PC-3 (cell line): ENCODE results near the gene TBX5. TPM values are rescaled to one million over a fixed set of nuclear protein-coding genes. Genes with fewer than 3 reads are reported as not detected.

Source experiments
- ATAC-seq: fragments of 200-7000 bp; cut with Tn5 transposase; 2 replicates; pipeline ENCODE4 v1.9.1; 2020; ENCODE audit warnings: mild to moderate bottlenecking, moderate library complexity
- BruUV-seq: library from RNA; stranded (reverse); fragments of 400-500 nt; replicated peaks from 2 replicates; lab custom pipeline; 2021; lab: Mats Ljungman, UMichigan
- CTCF ChIA-PET: fragments of 300-600 bp; sonication (Branson Sonifier 250); formaldehyde crosslinking; loops from one replicate; lab custom pipeline; 2022; ENCODE audit warnings: antibody characterized with exemption; lab: Charles Lee
- POLR2A ChIA-PET: fragments of 300-600 bp; sonication (Branson Sonifier 250); formaldehyde crosslinking; loops from one replicate; lab custom pipeline; 2022; ENCODE audit warnings: antibody characterized with exemption; ENCODE audit not compliant: unreplicated experiment; lab: Charles Lee
- DNase-seq: peaks from one replicate; pipeline ENCODE4 v3.0.0-alpha.2; 2015
- H2AFZ ChIP-seq: fragments of 300-600 bp; sonication (generic); 2 replicates; pipeline ENCODE4 v1.6.0; 2016; ENCODE audit warnings: antibody characterized with exemption, low read length
- H3F3A ChIP-seq: fragments of 300-600 bp; sonication (generic); one replicate; pipeline ENCODE4 v1.6.0; 2017; ENCODE audit warnings: antibody characterized with exemption, low read length, control low read depth, mild to moderate bottlenecking; ENCODE audit not compliant: unreplicated experiment
- H3K27ac ChIP-seq: fragments of 300-600 bp; sonication (generic); 2 replicates; pipeline ENCODE4 v1.5.1; 2016; ENCODE audit warnings: mild to moderate bottlenecking, low read length
- H3K27me3 ChIP-seq: fragments of 300-600 bp; sonication (generic); 2 replicates; pipeline ENCODE4 v1.6.1; 2016; ENCODE audit warnings: low read length, mixed read lengths
- H3K36me3 ChIP-seq: fragments of 300-600 bp; sonication (generic); 2 replicates; pipeline ENCODE4 v1.6.1; 2016; ENCODE audit warnings: low read depth, mixed run types, low read length, mixed read lengths
- H3K4me1 ChIP-seq: fragments of 300-600 bp; sonication (generic); 2 replicates; pipeline ENCODE4 v1.5.1; 2016; ENCODE audit warnings: low read length; ENCODE audit not compliant: insufficient read depth
- H3K4me2 ChIP-seq: fragments of 300-600 bp; sonication (generic); 2 replicates; pipeline ENCODE4 v1.6.0; 2016; ENCODE audit warnings: low read length
- H3K4me3 ChIP-seq: fragments of 300-600 bp; sonication (generic); 2 replicates; pipeline ENCODE4 v1.5.1; 2016; ENCODE audit warnings: mild to moderate bottlenecking, low read length, mixed read lengths
- H3K79me2 ChIP-seq: fragments of 300-600 bp; sonication (generic); 2 replicates; pipeline ENCODE4 v1.6.1; 2017; ENCODE audit warnings: low read length, mixed read lengths
- H3K9ac ChIP-seq: fragments of 300-600 bp; sonication (generic); 2 replicates; pipeline ENCODE4 v1.6.0; 2016; ENCODE audit warnings: mild to moderate bottlenecking, low read length
- H3K9me2 ChIP-seq: fragments of 300-600 bp; sonication (generic); replicated peaks from 2 replicates; pipeline ENCODE4 v1.6.1; 2016; ENCODE audit warnings: mixed run types, low read length, mixed read lengths
- H3K9me3 ChIP-seq: fragments of 300-600 bp; sonication (generic); 2 replicates; pipeline ENCODE4 v1.6.1; 2016; ENCODE audit warnings: low read length, mixed read lengths
- H4K20me1 ChIP-seq: fragments of 300-600 bp; sonication (generic); 2 replicates; pipeline ENCODE4 v1.6.1; 2016; ENCODE audit warnings: low read length, mixed read lengths
- CTCF ChIP-seq: fragments of 300-600 bp; sonication (generic); conservative IDR thresholded peaks from 2 replicates; pipeline ENCODE4 v1.5.1; 2017; ENCODE audit warnings: antibody characterized with exemption, low read depth, mild to moderate bottlenecking, low read length
- EZH2 ChIP-seq: fragments of 300-600 bp; sonication (generic); IDR thresholded peaks from one replicate; pipeline ENCODE4 v1.6.1; 2017; ENCODE audit warnings: antibody characterized with exemption, mild to moderate bottlenecking, low read length; ENCODE audit not compliant: unreplicated experiment
- EZH2phosphoT487 ChIP-seq: fragments of 300-600 bp; sonication (generic); IDR thresholded peaks from 2 replicates; pipeline ENCODE4 v1.6.1; 2018; ENCODE audit warnings: mild to moderate bottlenecking, antibody characterized with exemption, low read length, borderline replicate concordance
- intact Hi-C: fragments of 100-400 bp; cut with micrococcal nuclease; formaldehyde crosslinking; loops from 2 replicates; pipeline ENCODE4 v1.9.0; 2023
- total RNA-seq: library from RNA; depleted of rRNA; stranded (reverse); fragments of >200 nt; gene quantifications from 2 replicates; pipeline ENCODE4 v1.2.3, GENCODE V29; 2014

TBX5 gene
- total RNA-seq, 1 experiment from 2014 or later = not detected

- TF ChIP-seq CTCF (no peak), EZH2phosphoT487 (no peak), EZH2 (no peak)
- Histone ChIP-seq H2AFZ (no peak overlapping the region), H3F3A (no peaks in the 10 kb centered on the region), H3K9me3 (no peaks in the 10 kb centered on the region), H3K4me3 (no peak overlapping the region), H3K27ac (no peak overlapping the region), H3K36me3 (no peaks in the 10 kb centered on the region), H3K4me2 (no peak overlapping the region), H4K20me1 (no peaks in the 10 kb centered on the region), H3K4me1 (no peaks in the 10 kb centered on the region), H3K9me2 (no peaks in the 10 kb centered on the region), H3K79me2 (no peaks in the 10 kb centered on the region), H3K27me3 (peaks cover 98% of the 10 kb centered on the region), H3K9ac (no peak overlapping the region)
- POLR2A ChIA-PET = no interaction called here
- BruUV-seq = no TSS peak
- CTCF ChIA-PET = no interaction called here
- ATAC-seq (no peak), DNase-seq (no peak)
- intact Hi-C loops = no loop called here
These were observed 922 bp downstream of the TBX5 start for GRCh38 chr12:114404926-114405518.

- Histone ChIP-seq H3K4me2 (no peak overlapping the region), H3K9me3 (no peaks in the 10 kb centered on the region), H3F3A (no peaks in the 10 kb centered on the region), H2AFZ (no peak overlapping the region), H3K4me3 (no peak overlapping the region), H3K27me3 (peaks cover 98% of the 10 kb centered on the region), H3K9me2 (no peaks in the 10 kb centered on the region), H3K36me3 (no peaks in the 10 kb centered on the region), H3K4me1 (no peaks in the 10 kb centered on the region), H3K79me2 (no peaks in the 10 kb centered on the region), H3K9ac (no peak overlapping the region), H3K27ac (no peak overlapping the region), H4K20me1 (no peaks in the 10 kb centered on the region)
- no peak for DNase-seq
- CTCF ChIA-PET = no interaction called here
- POLR2A ChIA-PET = no interaction called here
- ATAC-seq = no peak
- intact Hi-C loops = no loop called here
- TF ChIP-seq EZH2 (no peak), EZH2phosphoT487 (no peak), CTCF (no peak)
- no TSS peak for BruUV-seq
These were observed 1.6 kb downstream of the TBX5 start for GRCh38 chr12:114404083-114404925.

GRCh38 chr12:114403690-114404066 lies 2.3 kb downstream of the TBX5 start:
- Histone ChIP-seq H3K9me2 (no peaks in the 10 kb centered on the region), H3K9me3 (no peaks in the 10 kb centered on the region), H3K4me3 (no peak overlapping the region), H3K79me2 (no peaks in the 10 kb centered on the region), H3K9ac (no peak overlapping the region), H2AFZ (no peak overlapping the region), H3K4me1 (no peaks in the 10 kb centered on the region), H3K27me3 (peaks cover 98% of the 10 kb centered on the region), H3K4me2 (no peak overlapping the region), H3K36me3 (no peaks in the 10 kb centered on the region), H3K27ac (no peak overlapping the region), H4K20me1 (no peaks in the 10 kb centered on the region), H3F3A (no peaks in the 10 kb centered on the region)
- no TSS peak for BruUV-seq
- no peak for DNase-seq
- ChIA-PET POLR2A (no interaction called here), CTCF (no interaction called here)
- intact Hi-C loops = no loop called here
- ATAC-seq = no peak
- no peak for TF ChIP-seq EZH2phosphoT487
- TF ChIP-seq EZH2 = no peak
- no peak for TF ChIP-seq CTCF
